WTC11 (cell line): ENCODE measurements around the gene ANTKMT. TPM values are rescaled to one million over a fixed set of nuclear protein-coding genes. Genes with fewer than 3 reads are reported as not detected.
A peak's percentile ranks its signal among the peaks of the same experiment; 100 is the strongest.

Experiments
- ATAC-seq: fragments of 200-7000 bp; cut with Tn5 transposase; 2 replicates; pipeline ENCODE4 v1.10.0; 2021; ENCODE audit warnings: mild to moderate bottlenecking, moderate library complexity
- CTCF ChIA-PET: fragments of 300-600 bp; sonication (Branson Sonifier 250); formaldehyde crosslinking; loops from one replicate; lab custom pipeline; 2021; ENCODE audit warnings: antibody characterized with exemption; lab: Charles Lee
- POLR2A ChIA-PET: fragments of 350-600 bp; sonication (Branson Sonifier 250); formaldehyde crosslinking; loops from one replicate; lab custom pipeline; 2021; ENCODE audit warnings: antibody characterized with exemption; lab: Charles Lee
- DNase-seq: peaks from one replicate; pipeline ENCODE4 v3.0.0; 2021; ENCODE audit warnings: low spot score
- H3K27ac Mint-ChIP-seq: 2 replicates; pipeline ENCODE4 v1.8.0; 2021; ENCODE audit warnings: mixed read lengths
- H3K27me3 Mint-ChIP-seq: 2 replicates; pipeline ENCODE4 v1.8.0; 2021; ENCODE audit warnings: low read depth, mild to moderate bottlenecking, moderate library complexity, mixed read lengths
- H3K36me3 Mint-ChIP-seq: 2 replicates; pipeline ENCODE4 v1.8.0; 2021; ENCODE audit warnings: mixed read lengths
- H3K4me1 Mint-ChIP-seq: 2 replicates; pipeline ENCODE4 v1.8.0; 2022; ENCODE audit warnings: mixed read lengths
- H3K4me3 Mint-ChIP-seq: 2 replicates; pipeline ENCODE4 v1.8.0; 2021; ENCODE audit warnings: mild to moderate bottlenecking, moderate library complexity, mixed read lengths
- H3K9me3 Mint-ChIP-seq: 2 replicates; pipeline ENCODE4 v1.8.0; 2021; ENCODE audit warnings: mixed read lengths
- ATF1 ChIP-seq: sonication (generic); formaldehyde crosslinking; IDR thresholded peaks from 2 replicates; pipeline ENCODE4 v1.8.1; 2023; ENCODE audit warnings: mild to moderate bottlenecking, moderate library complexity, missing genetic modification reagents
- ATF2 ChIP-seq: sonication (generic); formaldehyde crosslinking; IDR thresholded peaks from 2 replicates; pipeline ENCODE4 v1.8.1; 2022; ENCODE audit warnings: low read depth, missing genetic modification reagents, borderline replicate concordance
- FOXK1 ChIP-seq: sonication (generic); formaldehyde crosslinking; IDR thresholded peaks from 2 replicates; pipeline ENCODE4 v1.8.0; 2022; ENCODE audit warnings: mild to moderate bottlenecking, moderate library complexity, missing genetic modification reagents
- FOXP1 ChIP-seq: sonication (generic); formaldehyde crosslinking; IDR thresholded peaks from 2 replicates; pipeline ENCODE4 v1.8.0; 2022; ENCODE audit warnings: missing genetic modification reagents, mild to moderate bottlenecking, moderate library complexity, borderline replicate concordance
- FOXP4 ChIP-seq: sonication (generic); formaldehyde crosslinking; IDR thresholded peaks from 2 replicates; pipeline ENCODE4 v1.8.0; 2022; ENCODE audit warnings: mild to moderate bottlenecking, missing genetic modification reagents
- GABPB1 ChIP-seq: sonication (generic); formaldehyde crosslinking; IDR thresholded peaks from 2 replicates; pipeline ENCODE4 v1.8.1; 2023; ENCODE audit warnings: mild to moderate bottlenecking, missing genetic modification reagents
- IRF1 ChIP-seq: sonication (generic); formaldehyde crosslinking; IDR thresholded peaks from 2 replicates; pipeline ENCODE4 v1.8.0; 2023; ENCODE audit warnings: missing genetic modification reagents
- IRF2 ChIP-seq: sonication (generic); formaldehyde crosslinking; IDR thresholded peaks from 2 replicates; pipeline ENCODE4 v1.8.0; 2022; ENCODE audit warnings: low read depth, missing genetic modification reagents, borderline replicate concordance
- MAX ChIP-seq: sonication (generic); formaldehyde crosslinking; IDR thresholded peaks from 2 replicates; pipeline ENCODE4 v1.8.0; 2022; ENCODE audit warnings: mild to moderate bottlenecking, missing genetic modification reagents
- NFE2L1 ChIP-seq: sonication (generic); formaldehyde crosslinking; IDR thresholded peaks from 2 replicates; pipeline ENCODE4 v1.8.1; 2023; ENCODE audit warnings: missing genetic modification reagents
- NFYB ChIP-seq: sonication (generic); formaldehyde crosslinking; conservative IDR thresholded peaks from 2 replicates; pipeline ENCODE4 v1.8.0; 2022; ENCODE audit warnings: low read depth, missing genetic modification reagents
- NR1H2 ChIP-seq: sonication (generic); formaldehyde crosslinking; IDR thresholded peaks from 2 replicates; pipeline ENCODE4 v1.9.0; 2021; ENCODE audit warnings: mild to moderate bottlenecking, moderate library complexity, missing genetic modification reagents
- TEAD4 ChIP-seq: sonication (generic); formaldehyde crosslinking; IDR thresholded peaks from 2 replicates; pipeline ENCODE4 v1.8.0; 2022; ENCODE audit warnings: mild to moderate bottlenecking, missing genetic modification reagents
- TP53 ChIP-seq: sonication (generic); formaldehyde crosslinking; IDR thresholded peaks from 2 replicates; pipeline ENCODE4 v1.8.1; 2023; ENCODE audit warnings: mild to moderate bottlenecking, missing genetic modification reagents
- ZBTB21 ChIP-seq: sonication (generic); formaldehyde crosslinking; IDR thresholded peaks from 2 replicates; pipeline ENCODE4 v1.8.1; 2023; ENCODE audit warnings: mild to moderate bottlenecking, missing genetic modification reagents, borderline replicate concordance
- ZNF138 ChIP-seq: sonication (generic); formaldehyde crosslinking; conservative IDR thresholded peaks from 2 replicates; pipeline ENCODE4 v1.8.1; 2022; ENCODE audit warnings: mild to moderate bottlenecking, moderate library complexity, missing genetic modification reagents
- ZNF232 ChIP-seq: sonication (generic); formaldehyde crosslinking; IDR thresholded peaks from 2 replicates; pipeline ENCODE4 v1.8.0; 2022; ENCODE audit warnings: mild to moderate bottlenecking, missing genetic modification reagents
- ZNF263 ChIP-seq: sonication (generic); formaldehyde crosslinking; IDR thresholded peaks from 2 replicates; pipeline ENCODE4 v1.8.1; 2022; ENCODE audit warnings: low read depth, mild to moderate bottlenecking, moderate library complexity, missing genetic modification reagents
- ZNF396 ChIP-seq: fragments of 250-450 bp; sonication (Bioruptor Pico); IDR thresholded peaks from 2 replicates; pipeline ENCODE4 v1.8.0; 2021; ENCODE audit warnings: mild to moderate bottlenecking, moderate library complexity, borderline replicate concordance
- ZNF416 ChIP-seq: fragments of 250-450 bp; sonication (Bioruptor Pico); IDR thresholded peaks from 2 replicates; pipeline ENCODE4 v1.9.0; 2021; ENCODE audit warnings: mild to moderate bottlenecking, inconsistent platforms
- total RNA-seq: library from RNA; stranded (reverse); gene quantifications from 3 replicates; pipeline ENCODE4 v1.2.3, GENCODE V29; 2021
- TF ChIP-seq, protein P1 (sequence below): sonication (generic); formaldehyde crosslinking; IDR thresholded peaks from 2 replicates; pipeline ENCODE4 v1.8.0; 2023; ENCODE audit warnings: missing genetic modification reagents, mild to moderate bottlenecking, borderline replicate concordance
- TF ChIP-seq, protein P2 (sequence below): sonication (generic); formaldehyde crosslinking; IDR thresholded peaks from 2 replicates; pipeline ENCODE4 v1.8.0; 2022; ENCODE audit warnings: mild to moderate bottlenecking, missing genetic modification reagents
- TF ChIP-seq, protein P3 (sequence below): fragments of 250-450 bp; sonication (Bioruptor Pico); IDR thresholded peaks from 2 replicates; pipeline ENCODE4 v1.8.0; 2021; ENCODE audit warnings: mild to moderate bottlenecking
- TF ChIP-seq, protein P4 (sequence below): sonication (generic); formaldehyde crosslinking; IDR thresholded peaks from 2 replicates; pipeline ENCODE4 v1.8.1; 2022; ENCODE audit warnings: mild to moderate bottlenecking, moderate library complexity, missing genetic modification reagents

ANTKMT gene
- total RNA-seq, 1 experiment from 2014 or later, result 40.6 TPM

DNA sequence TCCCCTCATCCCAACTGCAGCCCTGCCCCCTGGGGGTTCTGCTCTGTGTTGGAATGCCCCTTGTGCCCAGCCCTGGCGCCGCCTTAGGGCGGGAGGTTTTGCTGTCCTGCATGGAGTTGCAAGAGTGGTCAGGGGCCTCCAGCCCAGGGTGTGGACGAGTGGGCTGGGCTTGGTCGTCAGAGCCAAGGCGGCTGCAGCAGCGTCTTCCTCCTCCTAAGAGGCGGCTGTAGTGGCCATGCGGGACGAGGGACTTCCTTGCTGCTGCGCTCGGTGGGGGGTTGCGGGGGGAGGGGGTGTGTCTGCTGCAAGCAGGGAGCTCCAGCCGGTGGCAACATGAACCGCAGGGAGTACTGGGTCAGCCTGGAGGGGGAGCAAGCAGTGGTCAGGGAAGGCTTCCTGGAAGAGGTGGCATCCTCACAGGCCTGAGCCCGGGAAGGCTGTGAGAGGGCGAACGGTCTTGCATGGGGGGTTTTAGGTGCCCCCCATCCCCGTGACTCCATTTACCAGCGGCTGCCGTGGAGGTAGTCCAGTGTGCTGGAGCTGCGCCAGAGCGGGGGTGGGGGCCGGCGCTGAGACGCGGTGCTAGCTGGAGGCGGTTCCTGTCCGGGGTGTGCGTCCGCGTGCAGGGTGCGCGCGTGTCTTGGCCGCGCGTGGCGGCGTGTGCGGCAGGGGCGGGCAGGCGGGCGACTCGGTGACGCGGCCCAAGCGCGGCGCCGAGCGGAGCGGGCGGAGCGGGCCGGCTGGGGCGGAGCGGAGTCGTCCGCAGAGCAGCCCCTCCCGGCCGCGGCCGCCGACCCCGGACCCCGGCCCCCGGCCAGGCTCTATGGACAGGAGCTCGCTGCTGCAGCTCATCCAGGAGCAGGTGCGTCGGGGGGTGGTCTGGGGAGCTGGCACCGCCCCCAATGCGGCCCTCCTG, 45.7 kb upstream of the ANTKMT start, which contains the start of gene RHBDL1:
TSS of gene RHBDL1 (plus strand) at position 704 of the 916 bp plus-strand sequence. CDS start at position 824, 120 bp downstream.
- peaks cover 14% of the 10 kb centered on the region for H3K4me1 Mint-ChIP-seq
- 0 out of 2 replicates have a peak within 1 kb of the TSS, but pooled peaks have one; percentile 27 for H3K27ac Mint-ChIP-seq
- peak; percentile 10 for ATAC-seq
- TF ChIP-seq NFYB (CRISPR knock-in tag) (no peak; the same call in 1 of the 2 replicates), IRF2 (CRISPR knock-in tag) (no peak), TEAD4 (CRISPR knock-in tag) (no peak), ZBTB21 (CRISPR knock-in tag) (no peak), NR1H2 (CRISPR knock-in tag) (no peak), TP53 (CRISPR knock-in tag) (no peak), IRF1 (CRISPR knock-in tag) (0 out of 2 replicates have a peak, but pooled peaks have one; percentile 17), ATF2 (no peak), FOXP4 (CRISPR knock-in tag) (0 out of 2 replicates have a peak, but pooled peaks have one; percentile 22), ZNF416 (peak; percentile 91), FOXP1 (CRISPR knock-in tag) (peak; percentile 59), GABPB1 (CRISPR knock-in tag) (no peak), ZNF232 (no peak), ZNF396 (CRISPR knock-in tag) (no peak), MAX (CRISPR knock-in tag) (no peak), FOXK1 (0 out of 2 replicates have a peak, but pooled peaks have one; percentile 33), ZNF263 (CRISPR knock-in tag) (no peak), ZNF138 (CRISPR knock-in tag) (no peak), ATF1 (CRISPR knock-in tag) (no peak), NFE2L1 (no peak)
- TF ChIP-seq, protein P1, sequence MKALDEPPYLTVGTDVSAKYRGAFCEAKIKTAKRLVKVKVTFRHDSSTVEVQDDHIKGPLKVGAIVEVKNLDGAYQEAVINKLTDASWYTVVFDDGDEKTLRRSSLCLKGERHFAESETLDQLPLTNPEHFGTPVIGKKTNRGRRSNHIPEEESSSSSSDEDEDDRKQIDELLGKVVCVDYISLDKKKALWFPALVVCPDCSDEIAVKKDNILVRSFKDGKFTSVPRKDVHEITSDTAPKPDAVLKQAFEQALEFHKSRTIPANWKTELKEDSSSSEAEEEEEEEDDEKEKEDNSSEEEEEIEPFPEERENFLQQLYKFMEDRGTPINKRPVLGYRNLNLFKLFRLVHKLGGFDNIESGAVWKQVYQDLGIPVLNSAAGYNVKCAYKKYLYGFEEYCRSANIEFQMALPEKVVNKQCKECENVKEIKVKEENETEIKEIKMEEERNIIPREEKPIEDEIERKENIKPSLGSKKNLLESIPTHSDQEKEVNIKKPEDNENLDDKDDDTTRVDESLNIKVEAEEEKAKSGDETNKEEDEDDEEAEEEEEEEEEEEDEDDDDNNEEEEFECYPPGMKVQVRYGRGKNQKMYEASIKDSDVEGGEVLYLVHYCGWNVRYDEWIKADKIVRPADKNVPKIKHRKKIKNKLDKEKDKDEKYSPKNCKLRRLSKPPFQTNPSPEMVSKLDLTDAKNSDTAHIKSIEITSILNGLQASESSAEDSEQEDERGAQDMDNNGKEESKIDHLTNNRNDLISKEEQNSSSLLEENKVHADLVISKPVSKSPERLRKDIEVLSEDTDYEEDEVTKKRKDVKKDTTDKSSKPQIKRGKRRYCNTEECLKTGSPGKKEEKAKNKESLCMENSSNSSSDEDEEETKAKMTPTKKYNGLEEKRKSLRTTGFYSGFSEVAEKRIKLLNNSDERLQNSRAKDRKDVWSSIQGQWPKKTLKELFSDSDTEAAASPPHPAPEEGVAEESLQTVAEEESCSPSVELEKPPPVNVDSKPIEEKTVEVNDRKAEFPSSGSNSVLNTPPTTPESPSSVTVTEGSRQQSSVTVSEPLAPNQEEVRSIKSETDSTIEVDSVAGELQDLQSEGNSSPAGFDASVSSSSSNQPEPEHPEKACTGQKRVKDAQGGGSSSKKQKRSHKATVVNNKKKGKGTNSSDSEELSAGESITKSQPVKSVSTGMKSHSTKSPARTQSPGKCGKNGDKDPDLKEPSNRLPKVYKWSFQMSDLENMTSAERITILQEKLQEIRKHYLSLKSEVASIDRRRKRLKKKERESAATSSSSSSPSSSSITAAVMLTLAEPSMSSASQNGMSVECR (CRISPR knock-in tag), result no peak
- TF ChIP-seq, protein P2, sequence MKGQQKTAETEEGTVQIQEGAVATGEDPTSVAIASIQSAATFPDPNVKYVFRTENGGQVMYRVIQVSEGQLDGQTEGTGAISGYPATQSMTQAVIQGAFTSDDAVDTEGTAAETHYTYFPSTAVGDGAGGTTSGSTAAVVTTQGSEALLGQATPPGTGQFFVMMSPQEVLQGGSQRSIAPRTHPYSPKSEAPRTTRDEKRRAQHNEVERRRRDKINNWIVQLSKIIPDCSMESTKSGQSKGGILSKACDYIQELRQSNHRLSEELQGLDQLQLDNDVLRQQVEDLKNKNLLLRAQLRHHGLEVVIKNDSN (CRISPR knock-in tag), result no peak
- TF ChIP-seq, protein P3, sequence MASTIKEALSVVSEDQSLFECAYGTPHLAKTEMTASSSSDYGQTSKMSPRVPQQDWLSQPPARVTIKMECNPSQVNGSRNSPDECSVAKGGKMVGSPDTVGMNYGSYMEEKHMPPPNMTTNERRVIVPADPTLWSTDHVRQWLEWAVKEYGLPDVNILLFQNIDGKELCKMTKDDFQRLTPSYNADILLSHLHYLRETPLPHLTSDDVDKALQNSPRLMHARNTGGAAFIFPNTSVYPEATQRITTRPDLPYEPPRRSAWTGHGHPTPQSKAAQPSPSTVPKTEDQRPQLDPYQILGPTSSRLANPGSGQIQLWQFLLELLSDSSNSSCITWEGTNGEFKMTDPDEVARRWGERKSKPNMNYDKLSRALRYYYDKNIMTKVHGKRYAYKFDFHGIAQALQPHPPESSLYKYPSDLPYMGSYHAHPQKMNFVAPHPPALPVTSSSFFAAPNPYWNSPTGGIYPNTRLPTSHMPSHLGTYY, result no peak; the same call in 1 of the 2 replicates
- TF ChIP-seq, protein P4, sequence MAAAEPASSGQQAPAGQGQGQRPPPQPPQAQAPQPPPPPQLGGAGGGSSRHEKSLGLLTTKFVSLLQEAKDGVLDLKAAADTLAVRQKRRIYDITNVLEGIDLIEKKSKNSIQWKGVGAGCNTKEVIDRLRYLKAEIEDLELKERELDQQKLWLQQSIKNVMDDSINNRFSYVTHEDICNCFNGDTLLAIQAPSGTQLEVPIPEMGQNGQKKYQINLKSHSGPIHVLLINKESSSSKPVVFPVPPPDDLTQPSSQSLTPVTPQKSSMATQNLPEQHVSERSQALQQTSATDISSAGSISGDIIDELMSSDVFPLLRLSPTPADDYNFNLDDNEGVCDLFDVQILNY (CRISPR knock-in tag), result no peak

More for the DNA sequence above, 45.7 kb upstream of the ANTKMT start, which contains the start of gene RHBDL1:
- ChIA-PET POLR2A (interaction anchor here (0.5 to 1.5 kb wide), 4 partner anchors 15 to 1559 kb away, joined by 3 to 4 read pairs (median 3); partner anchors contain the start of gene WDR24), CTCF (interaction anchor here (0.5 to 2.8 kb wide), 25 partner anchors 7 to 284 kb away, joined by 3 to 16 read pairs (median 4); partner anchors contain the start of genes CIAO3, METTL26, RHOT2 and WDR24)
- H3K9me3 Mint-ChIP-seq, result no peaks in the 10 kb centered on the region
- peaks cover 7% of the 10 kb centered on the region for H3K36me3 Mint-ChIP-seq
- no peaks in the 10 kb centered on the region for H3K27me3 Mint-ChIP-seq
- DNase-seq, result peak; percentile 60
- H3K4me3 Mint-ChIP-seq, result peak within 1 kb of the TSS; percentile 70
